GM12874 (cell line): ENCODE data around the gene TMSB10.

Experiments used
- CTCF ChIP-seq: IDR thresholded peaks from 2 replicates; pipeline ENCODE4 v1.5.1; 2011; ENCODE audit warnings: low read depth, mild to moderate bottlenecking, control low read depth, low read length, moderate library complexity; ENCODE audit not compliant: insufficient read depth

The TMSB10 gene

GRCh38 chr2:84953535-84953934 is 48.1 kb downstream of the TMSB10 start:
- no peak for TF ChIP-seq CTCF

GRCh38 chr2:84954329-84954728 is 48.9 kb downstream of the TMSB10 start:
- TF ChIP-seq CTCF = no peak
